ENCODE data around the gene NRXN2.

DNA sequence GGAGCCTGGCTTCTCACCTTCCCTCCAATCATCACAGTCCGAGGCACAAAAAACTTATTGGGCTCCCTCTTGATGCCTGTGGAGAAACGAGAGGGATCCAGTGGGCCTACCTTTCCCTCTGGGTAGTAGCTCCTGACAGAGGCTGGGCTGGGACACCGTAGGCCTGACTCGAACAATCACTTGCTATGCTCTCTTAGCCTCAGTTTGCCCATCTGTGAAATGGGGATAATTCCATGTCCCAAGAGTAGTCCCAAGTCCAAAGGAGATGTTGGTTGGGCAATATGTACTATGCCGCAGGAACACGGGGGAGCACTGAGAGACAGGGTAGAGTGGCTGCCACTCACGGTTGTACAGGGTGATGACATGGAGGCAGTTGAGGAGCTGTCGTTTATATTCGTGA lies 28.6 kb upstream of the NRXN2 start:
- TF ChIP-seq, protein P1, sequence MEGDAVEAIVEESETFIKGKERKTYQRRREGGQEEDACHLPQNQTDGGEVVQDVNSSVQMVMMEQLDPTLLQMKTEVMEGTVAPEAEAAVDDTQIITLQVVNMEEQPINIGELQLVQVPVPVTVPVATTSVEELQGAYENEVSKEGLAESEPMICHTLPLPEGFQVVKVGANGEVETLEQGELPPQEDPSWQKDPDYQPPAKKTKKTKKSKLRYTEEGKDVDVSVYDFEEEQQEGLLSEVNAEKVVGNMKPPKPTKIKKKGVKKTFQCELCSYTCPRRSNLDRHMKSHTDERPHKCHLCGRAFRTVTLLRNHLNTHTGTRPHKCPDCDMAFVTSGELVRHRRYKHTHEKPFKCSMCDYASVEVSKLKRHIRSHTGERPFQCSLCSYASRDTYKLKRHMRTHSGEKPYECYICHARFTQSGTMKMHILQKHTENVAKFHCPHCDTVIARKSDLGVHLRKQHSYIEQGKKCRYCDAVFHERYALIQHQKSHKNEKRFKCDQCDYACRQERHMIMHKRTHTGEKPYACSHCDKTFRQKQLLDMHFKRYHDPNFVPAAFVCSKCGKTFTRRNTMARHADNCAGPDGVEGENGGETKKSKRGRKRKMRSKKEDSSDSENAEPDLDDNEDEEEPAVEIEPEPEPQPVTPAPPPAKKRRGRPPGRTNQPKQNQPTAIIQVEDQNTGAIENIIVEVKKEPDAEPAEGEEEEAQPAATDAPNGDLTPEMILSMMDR (IDR thresholded peaks at IDR 0.05; ENCODE audit: low read depth, low read length), result no peak
- TF ChIP-seq POLR2A (IDR thresholded peaks at IDR 0.05; ENCODE audit: extremely low read depth, insufficient read length), result no peak
- no peak for TF ChIP-seq MYC (IDR thresholded peaks at IDR 0.05; ENCODE audit: low read depth, low read length)
- TF ChIP-seq, protein P2, sequence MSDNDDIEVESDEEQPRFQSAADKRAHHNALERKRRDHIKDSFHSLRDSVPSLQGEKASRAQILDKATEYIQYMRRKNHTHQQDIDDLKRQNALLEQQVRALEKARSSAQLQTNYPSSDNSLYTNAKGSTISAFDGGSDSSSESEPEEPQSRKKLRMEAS (IDR thresholded peaks at IDR 0.05; ENCODE audit: low read depth, low read length), result no peak
